Measurements from ENCODE around the gene RASA3.

DNA sequence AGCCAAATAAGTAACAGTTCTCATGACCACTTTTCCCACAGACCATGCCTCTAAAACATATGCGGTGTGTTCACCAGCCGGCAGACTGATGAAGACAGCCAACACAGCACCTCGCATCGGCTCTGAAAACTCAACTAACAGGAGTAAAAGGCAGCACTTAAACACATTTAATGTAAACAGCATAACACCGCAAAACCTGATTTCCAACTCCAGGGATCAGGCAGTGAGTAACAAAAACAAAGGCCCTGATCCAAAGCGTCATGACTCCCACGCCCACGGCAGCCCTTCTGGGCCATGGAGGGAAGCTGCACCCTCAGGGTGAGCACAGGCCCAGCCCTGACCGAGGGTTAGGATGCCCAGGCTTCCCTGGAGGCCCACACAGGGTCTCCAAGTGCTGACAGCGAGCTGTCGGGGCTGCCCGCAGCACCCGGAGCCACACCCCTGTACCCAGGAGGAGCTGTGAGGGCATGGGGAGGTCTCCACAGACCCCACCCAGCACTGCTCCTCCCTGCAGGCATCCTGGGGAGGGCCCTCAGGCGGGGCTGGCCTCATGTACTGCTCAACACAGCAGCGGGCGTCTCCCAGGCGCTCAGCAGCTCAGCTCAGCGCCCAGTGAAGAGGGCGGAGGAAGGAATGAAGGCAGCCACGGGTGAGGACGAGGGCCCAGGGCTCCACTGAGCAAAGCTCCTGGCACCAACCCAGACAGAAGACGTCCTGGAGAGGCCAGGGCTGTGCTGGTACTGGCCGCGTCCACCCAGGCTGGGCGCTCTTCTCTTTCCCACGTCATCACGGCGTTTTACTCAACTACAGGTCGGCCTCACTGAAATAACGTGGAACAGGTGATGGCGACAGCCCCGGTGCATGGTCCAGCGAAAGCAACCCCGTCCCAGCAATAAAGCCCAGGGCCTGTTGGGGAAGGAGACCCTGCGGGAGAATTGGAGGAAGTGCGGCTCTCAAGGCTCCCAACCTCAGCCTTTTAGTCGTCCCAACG, 53.7 kb downstream of the RASA3 start:
- TF ChIP-seq, protein P1, sequence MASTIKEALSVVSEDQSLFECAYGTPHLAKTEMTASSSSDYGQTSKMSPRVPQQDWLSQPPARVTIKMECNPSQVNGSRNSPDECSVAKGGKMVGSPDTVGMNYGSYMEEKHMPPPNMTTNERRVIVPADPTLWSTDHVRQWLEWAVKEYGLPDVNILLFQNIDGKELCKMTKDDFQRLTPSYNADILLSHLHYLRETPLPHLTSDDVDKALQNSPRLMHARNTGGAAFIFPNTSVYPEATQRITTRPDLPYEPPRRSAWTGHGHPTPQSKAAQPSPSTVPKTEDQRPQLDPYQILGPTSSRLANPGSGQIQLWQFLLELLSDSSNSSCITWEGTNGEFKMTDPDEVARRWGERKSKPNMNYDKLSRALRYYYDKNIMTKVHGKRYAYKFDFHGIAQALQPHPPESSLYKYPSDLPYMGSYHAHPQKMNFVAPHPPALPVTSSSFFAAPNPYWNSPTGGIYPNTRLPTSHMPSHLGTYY (CRISPR knock-in tag; IDR thresholded peaks at IDR 0.05): no peak
- TF ChIP-seq, protein P2, sequence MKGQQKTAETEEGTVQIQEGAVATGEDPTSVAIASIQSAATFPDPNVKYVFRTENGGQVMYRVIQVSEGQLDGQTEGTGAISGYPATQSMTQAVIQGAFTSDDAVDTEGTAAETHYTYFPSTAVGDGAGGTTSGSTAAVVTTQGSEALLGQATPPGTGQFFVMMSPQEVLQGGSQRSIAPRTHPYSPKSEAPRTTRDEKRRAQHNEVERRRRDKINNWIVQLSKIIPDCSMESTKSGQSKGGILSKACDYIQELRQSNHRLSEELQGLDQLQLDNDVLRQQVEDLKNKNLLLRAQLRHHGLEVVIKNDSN (CRISPR knock-in tag; IDR thresholded peaks at IDR 0.05): no peak
